GM12892 (cell line): Measurements from ENCODE around the gene WNT5A.

Experiments used
- POLR2A ChIP-seq: IDR thresholded peaks from 2 replicates; pipeline ENCODE4 v1.6.1; 2011; ENCODE audit warnings: low read depth, low read length, control low read depth
- POLR2AphosphoS5 ChIP-seq: IDR thresholded peaks from 2 replicates; pipeline ENCODE4 v1.6.1; 2011; ENCODE audit warnings: low read depth, low read length, control low read depth
- TAF1 ChIP-seq: IDR thresholded peaks from 2 replicates; pipeline ENCODE4 v1.6.1; 2011; ENCODE audit warnings: low read depth, mild to moderate bottlenecking, control low read depth, low read length, borderline replicate concordance

DNA sequence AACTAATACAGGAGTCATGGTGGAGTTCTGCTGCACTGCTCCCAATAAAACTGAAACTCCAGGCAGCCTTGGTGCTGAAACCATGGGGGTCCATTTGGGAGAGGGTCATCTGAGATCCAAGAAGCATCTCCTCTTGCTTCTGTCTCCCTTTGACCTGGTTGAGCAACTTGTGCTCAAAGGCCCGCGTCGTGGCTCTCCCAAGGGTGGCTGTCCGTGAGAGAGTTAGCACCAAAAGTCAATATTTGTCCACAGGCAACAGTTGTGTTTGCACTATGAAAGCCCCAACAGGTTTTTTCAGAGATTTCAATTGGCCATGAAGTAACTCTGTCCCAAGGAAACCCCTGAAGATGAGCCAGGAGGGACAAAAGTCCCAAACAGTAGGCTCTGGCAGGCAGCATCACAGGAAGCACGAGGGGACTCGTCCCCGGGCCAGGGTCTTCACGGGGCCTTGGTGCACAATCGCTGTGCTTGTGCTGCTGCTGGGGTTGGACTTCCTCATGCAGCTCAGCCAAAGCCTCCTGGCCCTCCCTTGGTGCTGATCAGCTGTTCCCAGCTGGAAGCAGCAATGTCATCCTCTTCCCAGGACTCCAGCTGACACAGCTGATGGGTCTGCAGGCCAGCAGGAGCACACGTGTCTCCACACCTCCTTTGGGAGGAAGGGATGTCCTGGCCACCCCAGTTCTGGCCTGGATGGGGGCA, 39.4 kb upstream of the WNT5A start:
- TF ChIP-seq POLR2A (no peak), POLR2AphosphoS5 (no peak), TAF1 (no peak)
